Esophagus squamous epithelium (tissue), 4 donors: ENCODE measurements around the gene FBXO10.

Experiments
- POLR2A ChIP-seq, 4 donors: fragments of 450-650 bp; IDR thresholded peaks; one replicate each; pipeline ENCODE4 v1.6.1; 2017; ENCODE audit warnings: antibody characterized with exemption in 4 of 4, mild to moderate bottlenecking in 4 of 4, moderate library complexity in 3 of 4
- TF ChIP-seq, protein P1 (sequence below), 6 experiments: fragments of 450-650 bp in 4 of 6; fragments of 200-600 bp in 2 of 6; sonication (generic) in 2 of 6; IDR thresholded peaks; one replicate each; pipeline ENCODE4 v1.5.1; 2016 to 2019; ENCODE audit warnings: antibody characterized with exemption in 6 of 6, mild to moderate bottlenecking in 4 of 6, moderate library complexity in 4 of 6

DNA sequence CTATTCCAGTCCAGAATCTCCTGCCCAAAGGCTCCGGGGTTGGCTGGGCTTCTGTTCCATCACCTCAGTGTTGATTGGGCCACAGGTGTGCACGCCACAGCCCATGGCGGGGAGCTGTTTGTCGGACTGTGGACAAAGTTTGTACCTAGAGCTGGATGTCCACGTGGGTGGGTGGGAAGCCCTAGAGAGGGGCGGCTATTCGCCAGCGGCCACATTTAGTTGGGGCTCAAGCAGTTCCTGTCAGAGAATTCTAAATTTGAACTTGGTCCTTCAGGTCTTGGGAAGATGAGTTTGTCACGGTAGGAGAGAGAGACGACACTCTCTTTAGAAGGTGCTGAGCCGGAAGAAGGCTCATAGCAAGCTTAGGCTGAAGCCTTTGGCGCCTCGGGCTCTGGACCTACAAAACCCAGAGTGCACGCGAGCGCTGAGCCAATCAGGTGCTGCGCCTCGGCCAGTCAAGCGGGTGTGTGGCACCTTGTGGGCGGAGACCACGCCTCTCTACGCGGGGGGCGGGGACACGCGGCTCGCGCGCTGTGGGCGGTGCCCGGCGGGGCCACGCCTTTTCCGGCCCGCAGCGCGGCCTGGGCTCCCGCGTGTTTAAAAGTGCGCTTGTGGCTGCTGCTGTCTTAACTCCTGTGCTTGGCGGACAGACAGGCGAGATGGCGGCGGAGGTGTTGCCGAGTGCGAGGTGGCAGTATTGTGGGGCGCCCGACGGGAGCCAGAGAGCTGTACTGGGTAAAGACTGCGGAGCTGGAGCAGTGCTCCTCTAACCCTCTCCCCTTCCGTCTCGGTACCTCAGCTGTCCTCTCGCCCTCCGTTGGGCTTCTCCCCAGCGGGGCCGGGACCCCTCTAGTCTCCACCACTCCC lies 90.6 kb downstream of the FBXO10 start, which contains the start of gene POLR1E:
- TF ChIP-seq, protein P1, sequence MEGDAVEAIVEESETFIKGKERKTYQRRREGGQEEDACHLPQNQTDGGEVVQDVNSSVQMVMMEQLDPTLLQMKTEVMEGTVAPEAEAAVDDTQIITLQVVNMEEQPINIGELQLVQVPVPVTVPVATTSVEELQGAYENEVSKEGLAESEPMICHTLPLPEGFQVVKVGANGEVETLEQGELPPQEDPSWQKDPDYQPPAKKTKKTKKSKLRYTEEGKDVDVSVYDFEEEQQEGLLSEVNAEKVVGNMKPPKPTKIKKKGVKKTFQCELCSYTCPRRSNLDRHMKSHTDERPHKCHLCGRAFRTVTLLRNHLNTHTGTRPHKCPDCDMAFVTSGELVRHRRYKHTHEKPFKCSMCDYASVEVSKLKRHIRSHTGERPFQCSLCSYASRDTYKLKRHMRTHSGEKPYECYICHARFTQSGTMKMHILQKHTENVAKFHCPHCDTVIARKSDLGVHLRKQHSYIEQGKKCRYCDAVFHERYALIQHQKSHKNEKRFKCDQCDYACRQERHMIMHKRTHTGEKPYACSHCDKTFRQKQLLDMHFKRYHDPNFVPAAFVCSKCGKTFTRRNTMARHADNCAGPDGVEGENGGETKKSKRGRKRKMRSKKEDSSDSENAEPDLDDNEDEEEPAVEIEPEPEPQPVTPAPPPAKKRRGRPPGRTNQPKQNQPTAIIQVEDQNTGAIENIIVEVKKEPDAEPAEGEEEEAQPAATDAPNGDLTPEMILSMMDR (IDR thresholded peaks at IDR 0.05) = no peak
- TF ChIP-seq POLR2A (IDR thresholded peaks at IDR 0.05) = peak in 3 of 4 donors; percentile 64 to 80 (median 76)
